GM12891 (cell line): Measurements from ENCODE around the gene IQGAP2.

ENCODE experiments used
- POLR2A ChIP-seq: IDR thresholded peaks from 2 replicates; pipeline ENCODE4 v1.6.1; 2011; ENCODE audit warnings: low read depth, low read length, control low read depth
- POLR2AphosphoS5 ChIP-seq: IDR thresholded peaks from 2 replicates; pipeline ENCODE4 v1.6.1; 2011; ENCODE audit warnings: low read depth, low read length, control low read depth
- POU2F2 ChIP-seq: IDR thresholded peaks from 2 replicates; pipeline ENCODE4 v1.6.1; 2011; ENCODE audit warnings: low read depth, mild to moderate bottlenecking, control low read depth, low read length, moderate library complexity
- SPI1 ChIP-seq: IDR thresholded peaks from 2 replicates; pipeline ENCODE4 v1.6.1; 2011; ENCODE audit warnings: low read depth, low read length, control low read depth
- TAF1 ChIP-seq: IDR thresholded peaks from 2 replicates; pipeline ENCODE4 v1.6.1; 2011; ENCODE audit warnings: low read depth, low read length, control low read depth

DNA sequence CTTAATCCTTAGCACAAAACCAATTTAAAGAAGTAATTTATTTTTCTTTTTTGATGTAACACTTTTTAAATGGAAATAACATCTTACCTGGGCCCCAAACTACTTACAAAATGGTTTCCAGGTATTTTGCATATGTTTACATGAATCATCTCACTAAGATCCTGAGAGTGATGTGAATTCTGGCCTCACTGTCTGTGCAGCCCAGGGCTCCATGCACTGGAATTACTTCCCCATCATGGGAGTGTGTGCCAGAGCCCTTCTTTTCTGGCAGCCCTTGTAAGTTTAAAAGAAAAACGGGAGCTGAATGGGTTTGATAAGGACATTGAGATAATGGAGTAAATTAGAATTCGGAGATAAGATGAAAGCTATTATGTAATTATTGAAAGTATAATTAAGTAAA lies 300.6 kb downstream of the IQGAP2 start:
- TF ChIP-seq TAF1 (no peak), POLR2A (no peak), POLR2AphosphoS5 (no peak), POU2F2 (no peak), SPI1 (no peak)
